GM19328 (cell line): Measurements from ENCODE around the gene CFAP77.

ENCODE experiments used
- ATAC-seq: cut with Tn5 transposase; IDR thresholded peaks from one replicate; pipeline ENCODE4 v1.9.1; 2021; ENCODE audit warnings: mild to moderate bottlenecking, moderate library complexity; ENCODE audit not compliant: unreplicated experiment

The CFAP77 gene

GRCh38 chr9:132407196-132407595 is 2.8 kb upstream of the CFAP77 start:
- ATAC-seq, result no peak

GRCh38 chr9:132408521-132408920 is 1.5 kb upstream of the CFAP77 start:
- no peak for ATAC-seq

- no peak for ATAC-seq
Observed at GRCh38 chr9:132410642-132411041, 631 bp downstream of the CFAP77 start.

DNA sequence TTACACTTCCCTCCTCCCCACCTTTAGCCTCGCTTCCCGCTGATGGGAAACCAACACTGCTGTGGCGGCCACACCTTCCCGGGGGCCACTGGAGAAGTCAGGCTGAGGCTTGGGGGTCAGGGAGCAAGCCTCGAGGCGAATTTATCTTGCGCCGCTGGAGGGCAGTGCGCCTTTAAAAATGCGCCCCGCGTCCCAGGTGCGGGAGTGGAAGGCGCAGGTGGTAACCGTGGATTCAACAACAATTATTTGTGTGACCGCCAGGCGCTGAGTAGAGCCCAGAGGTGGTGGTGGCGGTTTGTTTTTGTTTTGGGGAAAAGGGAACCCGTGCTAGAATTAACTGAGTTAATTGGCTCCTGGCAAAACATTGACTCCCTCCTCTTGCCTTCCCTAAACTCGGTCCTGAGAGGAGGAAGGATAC is 1.1 kb downstream of the CFAP77 start:
- ATAC-seq, result no peak

- ATAC-seq, result no peak
Observed at GRCh38 chr9:132412089-132412488, 2.1 kb downstream of the CFAP77 start.

DNA sequence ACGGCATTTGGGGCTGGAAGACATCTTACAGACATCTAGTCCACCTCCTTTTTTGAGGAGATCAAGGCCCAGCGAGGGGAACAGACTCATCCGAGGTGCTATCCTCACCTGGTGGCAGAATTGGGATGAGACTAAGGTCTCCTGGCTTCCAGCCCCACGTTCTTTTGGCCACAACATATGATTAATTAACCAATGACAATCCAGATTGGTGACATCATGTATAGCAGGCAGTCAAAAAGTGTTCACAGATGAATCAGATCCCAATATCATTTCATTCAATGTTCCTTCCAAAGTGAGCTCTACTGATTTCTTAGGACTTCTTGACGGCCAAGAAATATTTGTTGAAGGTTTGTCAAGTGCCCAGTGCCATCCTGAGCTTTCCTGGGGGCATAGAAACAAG is 3.9 kb downstream of the CFAP77 start:
- no peak for ATAC-seq

GRCh38 chr9:132414731-132415130 is 4.7 kb downstream of the CFAP77 start:
- ATAC-seq, result no peak

- no peak for ATAC-seq
Observed at GRCh38 chr9:132415181-132415580, 5.2 kb downstream of the CFAP77 start.

DNA sequence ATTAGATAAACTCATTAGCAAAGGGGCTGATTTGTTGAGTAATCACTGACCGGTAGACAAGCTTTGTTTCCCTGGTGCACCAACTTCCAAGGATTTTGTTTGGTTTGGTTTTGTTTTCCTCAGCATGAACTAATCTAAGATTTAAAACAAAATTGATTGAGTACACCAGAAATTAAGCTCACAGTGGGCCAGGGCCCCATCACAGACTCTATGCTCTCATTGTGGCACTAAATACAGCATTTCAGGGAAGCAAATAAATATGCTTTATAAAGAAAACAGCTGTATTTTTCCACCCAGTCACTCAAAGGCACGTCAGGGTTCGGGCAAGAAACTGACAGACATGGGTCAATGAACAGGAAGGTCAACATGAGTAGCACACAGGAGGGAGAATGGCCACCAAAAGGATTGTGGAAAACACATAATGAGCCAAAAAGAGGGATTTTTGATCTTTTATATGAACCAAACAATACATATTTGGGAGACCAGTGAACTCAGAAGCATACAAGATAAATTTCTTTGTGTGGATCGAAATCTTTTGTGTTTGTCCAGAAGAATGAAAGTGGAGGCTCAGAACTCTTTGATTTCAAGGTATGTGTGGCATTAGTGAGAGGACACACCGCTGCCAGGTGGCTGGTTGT is 8.8 kb downstream of the CFAP77 start:
- no peak for ATAC-seq

DNA sequence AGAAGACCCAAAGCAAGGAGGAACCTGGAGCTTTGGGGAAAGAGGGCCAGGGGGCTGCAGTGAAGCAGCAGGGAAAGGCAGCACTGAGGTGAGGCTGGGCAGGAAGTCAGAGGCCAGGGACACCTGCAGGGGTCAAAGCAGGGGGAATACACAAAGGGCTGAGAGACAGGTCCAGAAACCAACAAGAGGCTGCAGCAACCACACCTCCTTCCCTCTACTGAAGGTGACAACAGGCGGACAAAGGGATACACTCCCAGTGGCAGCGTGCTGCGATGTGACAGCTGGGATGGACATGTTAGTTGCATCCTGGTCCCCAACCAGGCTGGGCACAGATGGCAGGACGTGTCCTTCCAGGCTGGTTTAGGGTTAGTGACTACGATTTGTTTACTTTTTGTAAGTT is 12.6 kb downstream of the CFAP77 start:
- no peak for ATAC-seq

- no peak for ATAC-seq
Observed at GRCh38 chr9:132423503-132423902, 13.5 kb downstream of the CFAP77 start.

DNA sequence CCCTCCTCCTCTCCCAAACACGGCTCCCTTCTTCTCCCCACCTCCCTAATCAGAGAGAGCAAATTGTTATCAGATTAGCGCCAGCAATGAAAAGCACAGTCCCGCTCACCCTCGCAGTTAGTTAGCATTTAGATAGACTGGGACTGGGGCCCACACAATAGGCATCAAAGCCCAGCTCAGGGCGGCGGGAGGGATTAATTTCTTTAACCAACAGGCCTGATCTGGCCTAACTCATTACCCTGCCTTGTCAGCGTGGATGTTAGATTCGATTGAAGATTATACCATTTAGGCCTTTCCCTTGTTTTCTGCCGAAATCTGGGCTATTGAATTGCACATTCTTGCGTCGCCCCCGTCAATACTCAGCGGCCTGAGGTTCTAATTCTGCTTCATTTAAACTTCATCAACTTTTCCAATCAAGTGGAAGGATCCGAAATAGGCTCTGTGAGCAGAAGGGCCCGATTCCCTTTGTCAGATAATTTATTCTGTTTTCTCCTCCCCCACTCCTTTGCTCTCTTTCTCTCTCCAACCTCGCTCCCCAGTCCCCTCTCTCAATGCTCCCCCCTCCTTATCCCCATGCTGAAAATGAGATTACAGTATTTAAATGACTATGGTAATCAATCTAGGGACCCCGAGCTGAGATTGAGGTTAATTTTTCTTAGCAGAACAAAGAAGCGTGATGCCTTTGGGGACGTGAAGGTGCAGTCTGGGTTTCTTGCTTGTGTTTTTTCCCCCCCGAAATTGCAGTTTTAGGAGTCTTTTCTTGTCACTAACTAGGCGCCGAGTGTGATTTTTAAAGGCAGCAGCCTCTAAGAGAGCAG is 15.1 kb downstream of the CFAP77 start:
- ATAC-seq, result no peak

GRCh38 chr9:132425675-132426062 is 15.7 kb downstream of the CFAP77 start:
- no peak for ATAC-seq

DNA sequence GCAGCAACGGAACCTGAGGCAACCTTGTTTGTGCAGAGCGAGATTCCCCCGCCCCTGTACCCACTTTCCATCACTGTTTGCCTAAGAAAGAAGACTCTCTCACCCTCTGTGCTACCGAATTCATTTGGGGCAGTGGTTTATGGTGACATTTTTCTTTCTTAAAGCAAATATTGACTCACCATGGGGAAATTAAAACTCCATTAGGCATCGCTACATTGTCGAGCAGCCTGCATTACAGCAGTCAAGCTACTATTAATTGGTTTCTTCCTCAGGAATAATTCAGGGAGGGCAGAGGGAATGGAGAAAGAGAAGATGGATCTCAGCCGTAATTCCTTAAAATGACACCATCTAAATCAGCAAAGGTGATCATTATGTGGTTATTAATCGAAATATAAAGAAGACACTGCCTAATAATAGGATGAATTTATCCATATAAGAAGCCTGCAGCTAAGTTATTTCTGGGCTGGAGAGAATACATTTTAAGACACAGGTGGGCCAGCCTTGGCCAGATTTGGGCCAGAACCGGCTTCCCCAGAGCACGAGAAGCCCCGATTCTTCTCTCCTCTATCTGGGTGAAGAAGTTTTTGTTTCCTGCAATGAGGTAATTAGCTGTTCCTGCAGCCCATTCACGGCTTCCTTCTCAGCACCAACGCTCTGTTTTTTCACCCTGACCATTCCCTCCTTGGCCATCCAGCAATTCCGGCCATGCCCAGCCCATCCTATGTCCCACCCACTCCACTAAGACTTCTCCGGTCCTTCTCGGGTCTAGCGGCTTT is 16.8 kb downstream of the CFAP77 start:
- no peak for ATAC-seq

DNA sequence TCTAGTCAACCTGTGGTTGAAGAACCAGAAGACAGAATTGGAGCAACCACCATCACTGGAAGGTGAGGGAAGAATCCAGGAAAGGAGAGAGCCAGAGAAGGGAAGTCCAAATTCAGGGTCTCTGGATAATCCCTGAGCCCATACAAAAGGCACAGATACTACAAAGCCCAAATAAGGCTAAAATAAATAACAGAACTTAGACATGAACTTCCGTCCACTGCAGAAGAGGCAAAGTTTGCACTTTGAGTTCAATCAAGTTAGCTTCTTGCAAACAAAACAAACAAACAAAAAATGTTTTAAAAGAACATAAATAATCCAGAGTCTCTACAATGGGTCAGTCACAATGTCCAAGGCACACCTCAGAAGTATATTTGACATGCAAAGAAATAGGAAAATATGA is 21.0 kb downstream of the CFAP77 start:
- ATAC-seq, result no peak

DNA sequence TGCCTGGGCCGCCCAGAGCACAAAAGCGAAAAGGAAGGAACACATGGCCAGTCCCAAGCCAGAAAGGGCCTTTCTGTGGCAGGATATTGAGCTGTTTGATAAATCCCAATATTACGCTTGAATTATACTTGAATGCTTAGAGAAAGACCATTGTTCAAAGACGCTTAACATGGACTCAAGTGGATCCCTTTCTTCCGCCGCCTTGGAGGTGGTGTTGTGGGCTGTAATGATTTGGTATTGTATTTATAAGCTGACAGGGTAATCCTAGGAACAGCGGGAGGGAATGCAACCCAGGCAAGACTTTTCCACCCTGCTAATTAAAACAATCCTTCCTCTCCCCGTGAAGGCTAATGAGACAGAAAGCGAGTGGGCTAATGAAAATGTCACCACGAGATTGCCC is 24.9 kb downstream of the CFAP77 start:
- no peak for ATAC-seq

DNA sequence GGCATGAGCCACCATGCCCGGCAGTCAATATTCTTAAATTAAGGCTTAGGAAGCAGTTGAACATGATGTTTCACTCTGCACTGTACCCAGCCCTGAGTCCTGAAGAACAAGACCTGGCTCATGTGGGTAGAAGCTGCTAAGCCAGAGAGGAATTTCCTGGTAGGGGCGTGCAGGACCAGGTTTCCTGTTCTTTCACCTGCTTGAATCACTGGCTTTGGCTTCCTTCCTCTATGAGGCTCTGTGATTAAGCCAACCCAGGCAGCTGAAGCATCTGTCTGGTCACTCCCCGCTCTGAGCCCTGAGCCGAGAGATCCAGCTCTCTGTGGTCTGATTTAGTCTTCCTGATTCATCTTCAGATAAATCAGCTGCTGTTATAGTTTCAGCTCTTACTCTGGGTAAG is 29.1 kb downstream of the CFAP77 start:
- ATAC-seq, result no peak

DNA sequence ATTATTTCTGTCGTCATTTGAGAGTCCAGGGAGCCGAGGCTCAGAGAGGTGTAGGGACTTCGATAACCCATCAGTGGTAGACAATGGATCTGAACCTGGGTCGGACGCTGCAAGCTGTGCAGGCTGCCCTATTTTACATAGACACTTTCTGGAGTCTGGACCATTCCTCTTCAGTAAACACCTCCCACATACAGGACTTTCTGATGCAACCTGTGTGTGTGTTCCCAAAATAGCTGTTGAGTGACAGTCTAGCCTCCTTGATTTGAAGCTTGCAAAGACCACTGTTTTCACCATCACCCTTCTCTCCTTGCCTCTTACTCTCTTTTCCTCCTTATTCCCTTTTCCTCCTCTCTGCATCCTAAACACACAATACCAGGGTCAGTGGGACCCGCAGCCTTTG is 30.7 kb downstream of the CFAP77 start:
- no peak for ATAC-seq

DNA sequence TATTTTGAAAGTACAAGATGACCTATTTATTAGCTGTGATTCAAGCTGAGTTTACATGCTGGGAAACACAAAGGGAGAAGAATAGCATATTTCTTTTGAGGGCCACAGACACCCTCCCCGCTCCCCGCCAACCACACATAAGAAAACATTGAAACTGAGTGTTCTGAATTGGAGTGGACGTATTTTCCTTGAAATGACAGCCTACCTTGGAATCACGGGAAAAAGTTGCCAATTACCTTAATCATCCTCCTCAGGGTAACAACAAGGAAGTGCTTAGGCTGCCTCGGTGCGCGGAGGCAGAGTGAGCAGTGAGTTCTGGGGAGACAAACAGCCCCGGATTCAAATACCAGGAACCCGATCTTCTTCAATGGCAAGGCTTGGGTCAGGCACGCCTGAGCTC is 31.4 kb downstream of the CFAP77 start:
- no peak for ATAC-seq

GRCh38 chr9:132443951-132444607 is 34.1 kb downstream of the CFAP77 start:
- no peak for ATAC-seq

DNA sequence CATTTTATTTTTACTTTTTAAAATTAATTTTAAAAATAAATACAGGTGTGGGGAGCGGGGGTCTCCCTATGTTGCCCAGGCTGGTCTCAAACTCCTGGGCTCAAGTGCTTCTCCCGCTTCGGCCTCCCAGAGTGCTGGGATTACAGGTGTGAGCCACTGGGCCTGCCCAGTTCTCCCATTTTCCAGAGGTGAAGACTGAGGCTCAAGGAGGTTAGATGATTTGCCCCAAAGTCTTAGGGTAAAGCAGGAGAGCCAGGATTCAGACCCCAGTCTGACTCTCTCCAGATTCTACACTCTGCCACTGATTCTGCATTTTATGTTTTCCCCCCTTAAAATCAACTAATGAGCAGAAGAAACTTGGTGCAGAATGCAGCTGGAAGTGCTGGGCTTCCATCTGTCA is 36.9 kb downstream of the CFAP77 start:
- no peak for ATAC-seq
